BJ (cell line): Measurements from ENCODE around the gene CPNE8. TPM values are rescaled to one million over a fixed set of nuclear protein-coding genes. Genes with fewer than 3 reads are reported as not detected.
A peak's percentile ranks its signal among the peaks of the same experiment; 100 is the strongest.

Experiments used
- CTCF ChIA-PET: fragments of 350-600 bp; formaldehyde crosslinking; extraction: SDS; loops from one replicate; lab custom pipeline; 2021; ENCODE audit warnings: antibody characterized with exemption, inconsistent platforms; lab: Yijun Ruan, JAX
- POLR2A ChIA-PET: fragments of 300-600 bp; sonication (Branson Sonifier 250); formaldehyde crosslinking; extraction: SDS; loops from one replicate; lab custom pipeline; 2021; ENCODE audit warnings: antibody characterized with exemption; lab: Charles Lee
- DNase-seq: peaks from one replicate; pipeline ENCODE4 v3.0.0-alpha.2; 2011; ENCODE audit warnings: low read depth
- H3K27me3 ChIP-seq: 2 replicates; pipeline ENCODE4 v1.6.0; 2011; ENCODE audit warnings: low read length; ENCODE audit not compliant: control insufficient read depth, insufficient read depth
- H3K36me3 ChIP-seq: 2 replicates; pipeline ENCODE4 v1.5.1; 2011; ENCODE audit warnings: low read length; ENCODE audit not compliant: control insufficient read depth, insufficient read depth
- H3K4me3 ChIP-seq: 2 replicates; pipeline ENCODE4 v1.5.1; 2011; ENCODE audit warnings: low read depth, mild to moderate bottlenecking, control low read depth, low read length
- polyA minus RNA-seq: library from RNA; depleted of rRNA, polyadenylated mRNA; stranded (reverse); fragments of >200 nt; gene quantifications from 2 replicates; pipeline ENCODE4 v1.2.3, GENCODE V29; 2011; rRNA and poly(A)+ RNA removed
- polyA plus RNA-seq: library from polyadenylated mRNA; depleted of rRNA; stranded (reverse); fragments of >200 nt; gene quantifications from 2 replicates; pipeline ENCODE4 v1.2.3, GENCODE V29; 2011; rRNA removed
- TF ChIP-seq, protein P1 (sequence below): IDR thresholded peaks from 2 replicates; pipeline ENCODE4 v1.5.1; 2011; ENCODE audit warnings: low read depth, mild to moderate bottlenecking, control low read depth, inconsistent platforms, low read length, moderate library complexity; ENCODE audit not compliant: insufficient read depth

The CPNE8 gene
- polyA plus RNA-seq (0.47 and 0.98 TPM in 2 replicates), polyA minus RNA-seq (0.51 and 1.1 TPM in 2 replicates)

DNA sequence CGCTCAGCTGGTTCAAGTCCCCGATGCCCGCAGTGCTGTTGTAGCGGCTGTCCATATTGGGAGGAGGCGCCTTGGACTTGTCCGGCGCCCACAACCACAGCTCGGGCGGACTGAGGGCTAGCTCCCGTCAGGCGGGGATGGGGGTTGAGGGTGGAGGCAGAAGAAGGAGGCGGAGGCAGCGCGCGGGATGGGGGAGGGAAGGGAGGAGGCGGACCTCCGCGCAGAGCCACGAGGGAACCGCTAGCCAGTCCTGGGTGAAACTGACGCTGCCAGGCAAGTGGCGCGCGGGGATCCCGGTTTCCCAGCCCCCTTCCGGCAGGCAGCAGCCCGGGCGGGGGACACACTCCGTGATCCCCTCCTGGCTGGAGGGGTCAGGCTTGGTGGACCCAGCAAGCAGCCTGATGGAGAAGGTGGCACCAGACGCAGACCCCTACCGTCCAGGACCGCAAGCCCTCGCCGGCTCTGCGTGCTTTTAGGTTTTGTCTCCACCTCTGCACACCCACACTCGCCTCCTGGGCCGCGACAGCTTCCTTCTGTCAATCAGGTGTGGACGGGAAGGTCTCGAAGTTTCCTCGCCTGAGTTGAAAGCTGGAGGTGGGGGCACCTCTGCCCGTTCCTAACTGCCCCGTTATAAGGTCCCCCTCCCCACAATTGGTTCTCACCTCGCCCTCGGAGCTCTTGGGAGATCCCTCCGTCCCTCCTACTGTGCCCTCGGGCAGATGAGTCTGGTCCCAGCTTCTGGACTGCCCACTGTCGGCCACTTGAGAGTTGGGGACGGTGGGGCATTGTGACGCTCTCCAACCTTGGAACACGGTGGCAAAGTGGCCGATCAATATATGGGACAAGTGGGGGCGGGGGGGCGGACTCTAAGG lies at the start of gene CPNE8:
TSS of gene CPNE8 (minus strand) at position 112 of the 872 bp plus-strand sequence. CDS start at position 55, 57 bp downstream.
- TF ChIP-seq, protein P1, sequence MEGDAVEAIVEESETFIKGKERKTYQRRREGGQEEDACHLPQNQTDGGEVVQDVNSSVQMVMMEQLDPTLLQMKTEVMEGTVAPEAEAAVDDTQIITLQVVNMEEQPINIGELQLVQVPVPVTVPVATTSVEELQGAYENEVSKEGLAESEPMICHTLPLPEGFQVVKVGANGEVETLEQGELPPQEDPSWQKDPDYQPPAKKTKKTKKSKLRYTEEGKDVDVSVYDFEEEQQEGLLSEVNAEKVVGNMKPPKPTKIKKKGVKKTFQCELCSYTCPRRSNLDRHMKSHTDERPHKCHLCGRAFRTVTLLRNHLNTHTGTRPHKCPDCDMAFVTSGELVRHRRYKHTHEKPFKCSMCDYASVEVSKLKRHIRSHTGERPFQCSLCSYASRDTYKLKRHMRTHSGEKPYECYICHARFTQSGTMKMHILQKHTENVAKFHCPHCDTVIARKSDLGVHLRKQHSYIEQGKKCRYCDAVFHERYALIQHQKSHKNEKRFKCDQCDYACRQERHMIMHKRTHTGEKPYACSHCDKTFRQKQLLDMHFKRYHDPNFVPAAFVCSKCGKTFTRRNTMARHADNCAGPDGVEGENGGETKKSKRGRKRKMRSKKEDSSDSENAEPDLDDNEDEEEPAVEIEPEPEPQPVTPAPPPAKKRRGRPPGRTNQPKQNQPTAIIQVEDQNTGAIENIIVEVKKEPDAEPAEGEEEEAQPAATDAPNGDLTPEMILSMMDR: no peak
- H3K36me3 ChIP-seq: no peaks in the 10 kb centered on the region
- peak within 1 kb of the TSS; percentile 48 for H3K4me3 ChIP-seq
- DNase-seq: peak; percentile 24
- no peaks in the 10 kb centered on the region for H3K27me3 ChIP-seq
- POLR2A ChIA-PET: no interaction called here
- CTCF ChIA-PET: interaction anchor here (1.0 to 1.1 kb wide), 3 partner anchors 10 to 15 kb away, joined by 3 read pairs; no protein-coding TSS in a partner anchor

DNA sequence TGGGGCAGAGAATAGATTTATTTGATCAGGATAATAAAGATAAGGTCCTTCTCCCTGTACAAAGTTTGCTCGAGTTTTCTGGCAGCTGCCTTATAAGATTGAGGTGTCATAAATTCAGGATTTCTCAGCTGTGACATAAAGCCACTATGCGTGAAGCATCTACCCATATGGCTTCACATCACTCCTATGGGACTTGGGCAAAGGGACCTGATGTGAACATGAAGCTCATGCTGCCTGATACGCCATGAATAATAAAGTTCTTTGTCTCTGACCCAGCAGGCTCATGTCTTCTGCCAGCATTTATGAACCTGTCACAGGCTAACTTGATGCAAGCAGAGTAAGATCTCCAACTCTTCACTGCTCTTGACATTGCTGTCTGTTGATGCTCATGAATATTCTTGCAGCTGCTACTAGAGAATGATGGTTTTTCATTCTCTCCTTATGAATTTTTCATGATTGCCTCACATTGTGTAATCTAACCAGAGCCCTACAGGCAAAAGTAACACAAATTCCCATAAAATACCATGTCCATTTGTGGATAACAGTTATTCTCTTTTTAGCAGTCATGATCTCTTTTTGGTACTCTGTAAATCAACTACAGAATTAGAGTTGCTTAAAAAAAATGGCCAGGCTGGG lies 49.0 kb upstream of the CPNE8 start:
- Histone ChIP-seq H3K27me3 (no peaks in the 10 kb centered on the region), H3K36me3 (no peaks in the 10 kb centered on the region), H3K4me3 (no peak overlapping the region)
- DNase-seq: no peak
- ChIA-PET POLR2A (no interaction called here), CTCF (no interaction called here)
- TF ChIP-seq, protein P1: no peak

GRCh38 chr12:38949363-38949762 lies 44.0 kb upstream of the CPNE8 start:
- CTCF ChIA-PET: no interaction called here
- H3K36me3 ChIP-seq: no peaks in the 10 kb centered on the region
- no peak overlapping the region for H3K4me3 ChIP-seq
- DNase-seq: no peak
- H3K27me3 ChIP-seq: no peaks in the 10 kb centered on the region
- POLR2A ChIA-PET: no interaction called here
- TF ChIP-seq, protein P1: no peak

DNA sequence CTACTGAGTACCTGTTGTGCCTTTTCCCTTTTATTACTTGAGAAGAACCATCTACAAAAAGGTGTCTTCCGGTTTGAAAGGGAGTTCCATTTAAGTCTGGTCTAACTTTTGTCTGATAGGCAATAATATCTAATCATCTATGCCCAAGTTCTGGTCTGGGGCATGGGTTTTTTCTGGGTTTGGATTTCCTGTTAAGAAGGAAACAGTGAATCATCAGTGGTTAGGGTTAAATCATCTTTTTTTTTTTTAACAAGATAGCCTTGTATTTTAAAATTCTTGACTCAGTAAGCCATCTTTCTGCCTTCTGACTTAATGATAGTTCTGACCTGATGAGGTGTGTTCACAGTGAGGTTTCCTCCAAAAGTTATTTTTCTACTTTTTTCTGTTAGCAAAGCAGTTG lies 29.3 kb upstream of the CPNE8 start:
- no peak for DNase-seq
- CTCF ChIA-PET: no interaction called here
- Histone ChIP-seq H3K4me3 (no peak overlapping the region), H3K36me3 (no peaks in the 10 kb centered on the region), H3K27me3 (no peaks in the 10 kb centered on the region)
- TF ChIP-seq, protein P1: no peak
- POLR2A ChIA-PET: no interaction called here

DNA sequence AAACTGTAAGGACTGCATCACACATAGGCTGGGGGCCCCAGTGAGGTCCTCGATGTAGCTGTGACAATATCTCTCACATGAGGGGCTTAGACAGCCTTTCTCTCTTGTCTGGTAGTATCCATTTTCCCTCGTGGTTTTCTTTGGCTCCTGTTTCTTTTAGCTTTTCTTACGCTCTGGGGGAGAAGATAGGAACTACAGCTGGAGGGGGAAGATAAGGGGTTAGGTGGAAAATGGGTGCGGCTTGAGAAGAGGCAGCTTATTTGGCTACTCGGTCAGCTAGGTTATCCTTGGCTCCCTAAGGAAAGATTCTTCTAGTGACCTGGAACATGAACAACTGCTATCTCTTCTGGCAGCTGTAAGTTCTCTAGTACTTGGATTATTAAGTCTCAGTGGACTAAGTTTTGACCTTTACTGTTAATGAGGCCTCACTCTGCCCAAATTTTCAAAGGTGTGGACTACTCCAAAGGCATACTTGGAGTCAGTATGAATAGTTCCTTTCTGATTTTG lies 28.7 kb upstream of the CPNE8 start:
- TF ChIP-seq, protein P1: no peak
- Histone ChIP-seq H3K4me3 (no peak overlapping the region), H3K36me3 (no peaks in the 10 kb centered on the region), H3K27me3 (no peaks in the 10 kb centered on the region)
- no peak for DNase-seq
- ChIA-PET POLR2A (no interaction called here), CTCF (no interaction called here)
